GM18519 (cell line): ENCODE measurements around the gene HMG20B.
"Not testable (repeated sequence)": the region's sequence is repeated elsewhere in the genome, so short reads cannot be mapped to it uniquely, and the experiment has no call there.

Source experiments
- ATAC-seq: cut with Tn5 transposase; IDR thresholded peaks from one replicate; pipeline ENCODE4 v1.9.1; 2021; ENCODE audit warnings: mild to moderate bottlenecking, moderate library complexity; ENCODE audit not compliant: unreplicated experiment, low FRiP score

Gene HMG20B

DNA sequence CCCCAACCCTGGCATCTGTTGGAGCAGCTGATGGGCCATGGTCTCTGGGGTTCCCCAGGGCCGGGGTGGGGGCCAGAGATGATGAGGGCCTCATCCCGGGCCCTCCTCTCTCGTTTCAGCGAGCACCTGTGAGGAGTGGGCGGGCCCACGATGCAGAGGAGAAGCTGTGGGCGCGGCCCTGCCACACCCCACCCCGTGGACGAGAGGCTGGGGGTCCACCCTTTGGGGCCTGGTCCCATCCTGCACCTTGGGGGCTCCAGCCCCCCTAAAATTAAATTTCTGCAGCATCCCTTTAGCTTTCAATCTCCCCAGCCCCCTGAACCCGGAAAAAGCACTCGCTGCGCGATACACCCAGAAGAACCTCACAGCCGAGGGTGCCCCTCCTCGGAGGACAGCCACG is 5.6 kb downstream of the HMG20B start:
- ATAC-seq: no peak

DNA sequence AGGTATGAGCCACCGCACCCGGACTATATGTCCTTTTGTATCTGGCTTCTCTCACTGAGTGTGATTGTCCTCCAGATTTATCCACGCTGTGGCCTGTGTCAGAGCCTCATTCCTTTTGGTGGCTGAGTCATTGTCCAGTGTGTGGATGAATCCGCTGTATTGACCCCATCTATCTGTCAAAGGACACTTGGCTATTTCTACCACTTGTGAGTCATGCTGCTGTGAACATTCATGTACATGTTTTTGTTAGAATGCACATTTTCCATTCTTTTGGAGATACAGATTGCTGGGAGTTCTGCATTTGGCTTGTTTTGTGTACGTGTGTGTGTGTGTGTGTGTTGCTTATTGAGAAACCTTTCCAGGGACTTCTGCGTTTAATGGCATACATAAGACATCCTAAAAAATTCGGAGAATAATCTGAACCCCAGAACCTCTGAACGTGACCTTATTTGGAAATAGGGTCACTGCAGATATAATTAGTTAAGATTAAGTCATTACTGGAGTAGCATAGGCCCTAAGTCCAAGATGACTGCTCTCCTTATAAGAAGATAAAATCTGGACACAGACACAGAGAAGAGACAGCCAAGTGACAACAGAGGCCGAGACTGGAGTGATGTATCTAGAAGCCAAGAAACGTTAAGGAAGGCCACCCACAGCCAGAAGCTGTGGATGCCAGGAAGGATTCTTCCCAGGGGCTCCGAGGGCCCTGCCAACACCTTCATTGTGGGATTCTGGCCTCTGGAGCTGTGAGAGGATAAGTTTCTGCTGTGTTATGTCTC is 7.6 kb downstream of the HMG20B start:
- no peak for ATAC-seq

DNA sequence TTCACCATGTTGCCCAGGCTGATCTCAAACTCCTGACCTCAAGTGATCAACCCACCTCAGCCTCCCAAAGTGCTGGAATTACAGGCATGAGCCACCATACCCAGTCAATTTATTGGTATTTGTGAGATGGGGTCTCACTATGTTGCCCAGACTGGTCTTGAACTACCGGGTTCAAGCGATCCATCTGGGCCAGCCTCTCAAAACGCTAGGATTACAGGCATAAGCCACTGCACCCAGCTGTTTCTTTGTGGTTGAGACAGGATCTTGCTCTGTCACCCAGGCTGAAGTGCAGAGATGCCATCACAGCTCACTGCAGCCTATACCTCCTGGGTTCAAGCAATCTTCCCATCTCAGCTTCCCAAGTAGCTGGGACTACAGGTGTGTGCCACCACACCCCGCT is 9.0 kb downstream of the HMG20B start:
- not testable (repeated sequence) for ATAC-seq

DNA sequence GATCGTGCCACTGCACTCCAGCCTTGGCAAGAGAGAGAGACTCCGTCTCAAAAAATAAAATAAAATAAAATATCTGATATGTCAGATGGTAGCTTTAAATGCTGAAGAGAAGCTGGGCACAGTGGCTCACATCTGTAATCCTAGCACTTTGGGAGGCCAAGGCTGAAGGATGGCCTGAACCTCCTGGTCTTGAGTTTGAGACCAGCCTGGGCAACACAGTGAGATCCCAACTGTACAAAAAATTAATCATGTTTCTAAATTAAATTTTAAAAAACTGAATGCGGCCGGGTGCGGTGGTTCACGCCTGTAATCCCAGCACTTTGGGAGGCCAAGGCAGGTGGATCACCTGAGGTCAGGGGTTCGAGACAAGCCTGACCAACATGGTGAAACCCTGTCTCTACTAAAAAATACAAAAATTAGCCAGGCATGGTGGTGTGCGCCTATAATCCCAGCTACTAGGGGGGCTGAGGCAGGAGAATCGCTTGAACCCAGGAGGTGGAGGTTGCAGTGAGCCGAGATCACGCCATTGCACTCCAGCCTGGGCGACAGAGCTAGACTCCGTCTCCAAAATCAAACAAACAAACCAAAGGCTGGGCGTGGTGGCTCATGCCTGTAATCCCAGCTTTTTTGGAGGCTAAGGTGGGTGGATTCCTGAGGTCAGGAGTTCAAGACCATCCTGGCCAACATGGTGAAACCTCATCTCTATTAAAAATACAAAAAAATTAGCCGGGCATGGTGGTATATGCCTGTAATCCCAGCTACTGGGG is 11.5 kb downstream of the HMG20B start:
- ATAC-seq: not testable (repeated sequence)

DNA sequence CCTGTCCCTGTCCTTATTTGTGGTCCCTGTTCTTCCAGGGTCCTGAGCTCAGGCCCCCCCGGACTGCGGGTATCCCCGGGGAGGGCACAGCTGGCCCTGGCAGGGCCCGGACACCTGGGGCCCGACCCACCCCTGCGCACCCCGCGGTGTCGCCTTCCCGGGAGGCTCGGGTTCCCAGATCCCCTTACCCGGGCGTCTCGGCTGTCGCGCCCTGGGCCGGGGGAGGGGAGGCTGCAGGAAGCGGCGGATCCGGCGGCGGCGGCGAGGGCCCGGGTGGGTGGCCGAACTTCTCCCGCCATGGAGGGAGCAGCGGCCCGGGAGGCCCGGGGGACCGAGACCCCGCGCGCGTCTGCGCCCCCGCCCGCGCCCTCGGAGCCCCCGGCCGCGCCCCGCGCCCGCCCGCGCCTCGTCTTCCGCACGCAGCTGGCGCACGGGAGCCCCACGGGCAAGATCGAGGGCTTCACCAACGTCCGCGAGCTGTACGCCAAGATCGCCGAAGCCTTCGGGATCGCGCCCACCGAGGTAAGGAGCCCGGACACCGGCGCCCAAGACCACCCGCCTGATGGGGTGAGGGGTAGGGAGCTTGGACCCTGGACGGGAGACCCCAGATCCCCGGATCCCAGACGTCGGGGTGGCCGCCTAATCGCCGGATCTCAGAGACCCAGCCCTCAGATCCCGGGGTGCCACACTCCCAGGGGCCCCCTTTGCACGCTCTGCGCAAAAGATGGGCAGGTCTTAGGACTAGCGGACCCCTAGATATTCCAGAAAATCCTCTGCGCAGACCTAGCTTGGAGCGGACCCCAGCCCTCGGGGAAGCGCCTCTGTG is 12.8 kb downstream of the HMG20B start, which contains the start of gene GIPC3:
Gene GIPC3 (plus strand): TSS at position 178 of the 826 bp plus-strand sequence. CDS start 120 bp downstream, at position 298.
- ATAC-seq: no peak

DNA sequence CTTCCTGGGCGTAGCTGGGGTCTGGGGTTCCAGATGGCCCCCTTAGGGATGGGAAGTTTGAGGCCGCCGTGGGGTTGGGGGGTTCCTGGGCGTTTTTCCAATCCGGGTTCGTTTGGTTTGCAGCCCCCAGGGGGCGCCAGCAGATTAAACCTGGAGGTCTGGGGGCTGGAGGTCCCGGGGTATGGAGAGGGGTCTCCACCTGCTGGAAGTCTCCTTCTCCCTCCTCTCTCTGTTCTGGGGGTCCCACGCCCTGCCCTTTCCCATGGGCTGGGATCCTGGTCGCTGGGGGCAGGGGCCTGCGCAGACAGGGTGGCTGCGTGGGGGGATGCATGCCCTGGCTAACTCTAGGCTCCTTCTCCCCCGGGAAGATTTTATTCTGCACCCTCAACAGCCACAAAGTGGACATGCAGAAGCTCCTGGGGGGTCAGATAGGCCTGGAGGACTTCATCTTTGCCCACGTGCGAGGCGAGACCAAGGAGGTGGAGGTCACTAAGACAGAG is 13.4 kb downstream of the HMG20B start:
- ATAC-seq: no peak

DNA sequence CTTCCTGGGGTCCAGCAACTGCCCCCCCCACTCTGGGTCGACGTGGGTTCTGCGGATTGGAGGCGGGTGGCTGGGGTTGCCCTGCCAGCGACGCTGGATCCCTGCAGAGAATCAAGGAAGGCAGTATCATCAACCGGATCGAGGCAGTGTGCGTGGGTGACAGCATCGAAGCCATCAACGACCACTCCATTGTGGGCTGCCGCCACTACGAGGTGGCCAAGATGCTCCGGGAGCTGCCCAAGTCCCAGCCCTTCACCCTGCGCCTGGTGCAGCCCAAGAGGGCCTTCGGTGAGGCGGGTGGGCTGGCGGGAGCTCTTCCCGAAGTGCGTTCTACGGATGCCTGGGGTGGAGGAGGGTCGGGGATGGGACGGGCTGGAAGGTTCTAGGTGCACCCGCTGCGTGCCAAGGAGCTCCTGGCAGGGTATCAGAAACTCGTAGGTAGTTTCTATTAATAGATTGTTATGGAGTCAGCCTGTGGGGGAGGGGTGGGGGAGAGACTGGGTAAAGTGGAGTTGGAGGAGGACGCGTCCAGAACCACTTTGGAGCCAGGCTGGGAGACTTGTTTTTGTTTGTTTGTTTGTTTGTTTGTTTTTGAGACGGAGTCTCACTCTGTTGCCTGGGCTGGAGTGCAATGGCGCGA is 14.1 kb downstream of the HMG20B start:
- no peak for ATAC-seq

DNA sequence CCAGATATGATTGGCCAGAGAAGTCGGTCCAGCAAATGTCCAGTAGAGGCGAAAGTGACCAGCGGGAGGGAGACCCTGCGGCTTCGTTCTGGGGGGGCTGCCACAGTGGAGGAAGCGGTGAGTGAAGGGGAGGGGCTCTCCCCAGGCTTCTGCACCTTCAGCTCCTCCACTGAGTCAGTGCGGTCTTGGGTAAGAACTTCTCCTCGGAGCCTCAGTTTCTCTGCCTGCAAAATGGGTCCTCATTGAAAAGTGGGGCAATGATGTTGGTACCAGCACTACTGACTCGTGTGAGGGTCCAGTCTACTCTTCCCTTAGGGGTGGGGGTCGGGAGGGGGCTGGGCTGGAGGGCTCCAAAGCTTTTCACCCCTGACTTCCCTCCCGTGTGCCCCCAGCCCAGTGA is 16.7 kb downstream of the HMG20B start:
- no peak for ATAC-seq

DNA sequence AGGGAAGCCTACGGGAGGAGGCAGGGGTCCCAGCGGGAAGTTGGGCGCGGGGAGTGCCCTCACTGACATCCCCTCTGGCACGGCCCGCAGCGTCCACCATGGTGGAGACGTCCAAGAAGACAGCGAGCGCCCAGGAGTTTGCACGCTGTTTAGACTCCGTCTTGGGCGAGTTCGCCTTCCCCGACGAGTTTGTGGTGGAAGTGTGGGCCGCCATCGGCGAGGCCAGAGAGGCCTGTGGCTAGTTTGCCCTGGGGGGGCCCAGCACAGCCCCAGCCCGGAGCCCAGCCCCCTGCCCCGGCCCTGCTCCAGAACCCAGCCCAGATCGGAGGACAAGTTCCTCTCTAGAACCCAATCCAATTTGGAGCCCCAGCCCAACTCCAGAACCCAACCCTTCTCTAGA is 17.2 kb downstream of the HMG20B start:
- no peak for ATAC-seq

DNA sequence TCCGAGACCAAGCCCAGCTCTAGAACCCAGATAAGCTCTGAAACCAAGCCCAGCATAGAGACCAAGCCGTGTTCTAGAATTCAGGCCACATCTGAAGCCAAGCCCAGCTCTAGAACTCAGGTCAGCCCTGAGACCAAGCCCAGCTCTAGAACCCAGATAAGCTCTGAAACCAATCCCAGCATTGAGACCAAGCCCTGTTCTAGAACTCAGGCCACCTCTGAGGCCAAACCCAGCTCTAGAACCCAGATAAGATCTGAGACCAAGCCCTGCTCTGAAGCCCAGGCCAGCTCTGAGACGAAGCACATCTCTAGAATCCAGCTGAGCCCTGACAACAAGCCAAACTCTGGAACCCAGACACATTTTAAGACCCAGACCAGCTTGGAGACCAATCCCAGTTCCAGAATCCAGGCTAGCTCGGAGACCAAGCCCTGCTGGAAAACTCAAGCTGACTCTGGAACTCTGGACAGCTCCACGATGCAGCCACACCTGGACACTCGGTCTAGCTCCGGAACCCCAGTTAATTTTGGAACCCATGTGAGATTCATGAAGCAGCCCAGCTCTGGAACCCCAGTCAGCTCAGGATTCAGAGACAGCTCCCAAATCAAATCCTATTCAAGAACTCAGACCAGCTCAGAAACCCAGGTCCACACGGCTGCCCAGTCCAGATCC is 18.4 kb downstream of the HMG20B start:
- ATAC-seq: no peak

DNA sequence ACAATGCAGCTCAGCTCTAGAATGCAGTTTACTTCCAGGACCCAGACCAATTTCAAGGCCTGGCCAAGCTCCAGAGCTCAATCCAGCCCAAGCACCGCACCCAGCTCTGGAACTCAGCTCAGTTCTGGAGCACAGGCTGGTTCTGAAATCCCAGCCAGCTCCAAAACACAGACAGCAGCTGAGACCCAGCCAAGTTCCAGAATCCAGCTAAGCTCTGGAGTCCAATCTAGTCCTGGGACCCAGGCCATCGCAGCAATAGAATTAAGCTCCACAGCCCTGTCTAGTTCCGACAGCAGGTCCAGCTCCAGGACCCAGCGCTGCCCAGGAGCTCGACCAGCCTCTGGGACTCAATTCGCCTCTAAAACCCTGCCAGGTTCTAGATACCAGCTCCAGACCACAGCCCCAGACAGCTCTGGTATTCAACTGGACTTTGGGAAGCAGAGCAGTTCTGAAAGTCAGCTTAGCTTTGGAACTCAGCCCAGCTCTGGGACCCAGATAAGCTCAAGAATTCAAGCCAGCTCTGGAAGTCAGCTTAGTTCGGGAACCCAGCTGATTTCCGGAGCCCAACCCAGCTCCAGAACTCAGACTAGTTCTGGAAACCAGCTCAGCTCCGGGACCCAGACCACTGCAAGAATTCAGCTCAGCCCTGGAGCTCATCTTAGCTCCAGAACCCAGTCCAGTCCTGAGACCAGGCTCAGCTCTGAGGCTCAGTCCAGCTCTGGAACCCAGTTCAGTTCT is 19.3 kb downstream of the HMG20B start:
- ATAC-seq: no peak

DNA sequence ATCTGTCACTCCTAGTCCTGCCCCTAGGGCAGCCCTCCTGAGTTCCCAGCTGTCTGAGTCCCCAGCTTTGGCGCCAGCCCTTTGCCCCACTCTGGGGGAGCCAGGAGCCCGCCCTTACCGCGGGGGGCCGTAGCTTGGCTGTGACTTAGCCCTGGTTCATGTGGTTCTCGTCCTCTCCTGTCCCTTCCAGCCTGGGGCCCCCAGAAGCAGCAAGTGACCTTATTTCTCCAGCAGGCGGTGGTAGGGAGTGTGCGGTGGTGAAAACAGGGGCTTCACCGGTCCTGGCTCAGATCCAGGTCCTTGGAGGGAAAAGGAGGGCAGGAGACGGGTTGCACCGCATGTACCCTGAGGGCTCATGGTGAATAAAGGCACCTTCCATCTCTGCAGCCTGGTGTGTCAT is 20.4 kb downstream of the HMG20B start:
- ATAC-seq: no peak

DNA sequence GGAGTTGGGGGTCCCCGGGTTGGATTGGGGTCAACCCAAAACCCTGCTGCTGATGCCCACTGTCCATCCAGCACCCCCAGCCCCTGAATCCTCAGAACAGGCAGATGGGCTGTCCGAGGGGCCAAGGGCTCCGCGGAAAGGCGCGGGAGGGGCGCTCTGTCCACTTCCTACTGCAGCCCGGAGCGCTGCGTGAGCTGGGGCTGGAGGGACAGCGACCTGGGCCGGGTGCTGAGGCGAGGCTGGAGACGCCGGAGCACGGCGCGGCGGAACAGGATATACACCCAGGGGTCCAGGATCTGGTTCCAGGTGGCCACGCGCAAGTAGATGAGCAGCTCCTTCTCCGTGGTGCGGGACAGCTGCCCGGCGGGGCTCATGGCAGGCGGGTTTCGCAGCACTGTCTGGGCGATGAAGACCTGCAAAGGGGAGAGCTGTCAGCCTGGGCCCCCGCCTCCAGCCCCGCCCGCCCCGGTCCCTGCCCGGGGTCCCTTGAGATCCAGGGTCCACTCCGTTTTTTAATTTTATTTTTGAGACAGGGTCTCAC is 22.8 kb downstream of the HMG20B start:
- ATAC-seq: no peak

DNA sequence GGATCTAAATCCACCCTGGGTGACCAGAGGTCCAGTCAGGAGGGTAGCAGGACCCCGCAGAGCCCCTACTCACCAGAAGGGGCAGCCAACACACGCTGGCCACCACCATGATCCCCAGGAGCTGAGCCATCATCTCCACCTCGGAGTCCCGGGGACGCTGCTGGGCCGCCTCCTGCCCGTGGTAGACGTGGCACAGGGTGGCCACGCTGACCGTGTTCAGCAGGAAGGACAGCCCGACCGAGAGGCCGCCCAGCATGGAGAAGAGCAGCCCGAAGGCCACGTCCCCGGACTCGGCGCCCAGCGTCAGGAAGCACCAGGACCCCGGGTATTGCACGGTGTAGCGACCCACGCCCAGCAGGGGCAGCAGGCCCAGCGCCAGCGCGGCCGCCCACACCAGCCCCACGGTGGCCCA is 27.0 kb downstream of the HMG20B start:
- ATAC-seq: no peak

DNA sequence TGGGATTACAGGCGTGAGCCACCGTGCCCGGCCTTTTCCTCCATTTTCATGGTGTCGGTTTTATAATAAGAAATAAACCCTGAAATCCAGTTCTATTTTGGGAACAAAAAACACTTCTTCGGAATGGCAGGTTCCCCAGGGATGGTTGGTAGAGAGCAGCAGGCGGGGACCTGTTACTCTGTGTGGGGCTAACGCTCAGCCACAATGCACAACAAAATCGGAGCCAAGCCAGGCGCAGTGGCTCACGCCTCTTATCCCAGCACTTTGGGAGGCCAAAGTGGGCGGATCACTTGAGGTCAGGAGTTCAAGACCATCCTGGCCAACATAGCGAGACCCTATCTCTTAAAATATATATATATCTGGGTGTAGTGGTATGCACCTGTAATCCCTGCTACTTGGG is 28.3 kb downstream of the HMG20B start:
- no peak for ATAC-seq

DNA sequence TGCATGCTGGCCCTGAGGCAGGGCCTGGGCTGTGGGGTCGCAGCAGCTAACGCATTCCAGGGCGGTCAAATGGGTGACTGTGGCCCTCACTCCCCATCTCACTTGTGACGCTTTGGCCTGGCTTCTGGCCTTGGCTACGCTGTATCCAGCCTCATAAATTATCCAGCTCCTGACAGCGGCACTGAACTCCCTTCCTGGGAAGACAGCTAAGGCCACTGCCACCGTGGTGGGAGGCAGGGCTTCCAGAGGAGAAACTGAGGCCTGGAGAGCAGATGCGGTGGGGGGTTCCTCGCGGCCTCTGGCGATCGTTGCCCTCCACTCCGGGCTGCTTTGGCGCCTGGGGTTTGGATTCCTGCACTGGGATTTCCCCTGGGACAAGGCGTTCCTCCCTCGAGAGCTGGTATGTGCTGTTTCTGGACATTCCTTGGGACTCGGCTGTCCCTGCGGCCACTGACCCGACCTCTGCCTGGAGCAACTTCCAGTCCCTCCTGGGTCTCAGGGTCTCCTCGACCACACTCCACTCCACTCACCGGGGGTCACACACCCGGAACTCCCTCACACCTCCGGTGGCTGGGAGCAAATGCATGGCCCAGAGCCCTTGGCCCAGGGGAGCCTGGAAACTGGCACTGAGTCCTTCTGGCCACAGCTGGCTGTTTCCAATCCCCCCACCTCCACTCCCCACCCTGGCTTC is 30.5 kb downstream of the HMG20B start:
- no peak for ATAC-seq

DNA sequence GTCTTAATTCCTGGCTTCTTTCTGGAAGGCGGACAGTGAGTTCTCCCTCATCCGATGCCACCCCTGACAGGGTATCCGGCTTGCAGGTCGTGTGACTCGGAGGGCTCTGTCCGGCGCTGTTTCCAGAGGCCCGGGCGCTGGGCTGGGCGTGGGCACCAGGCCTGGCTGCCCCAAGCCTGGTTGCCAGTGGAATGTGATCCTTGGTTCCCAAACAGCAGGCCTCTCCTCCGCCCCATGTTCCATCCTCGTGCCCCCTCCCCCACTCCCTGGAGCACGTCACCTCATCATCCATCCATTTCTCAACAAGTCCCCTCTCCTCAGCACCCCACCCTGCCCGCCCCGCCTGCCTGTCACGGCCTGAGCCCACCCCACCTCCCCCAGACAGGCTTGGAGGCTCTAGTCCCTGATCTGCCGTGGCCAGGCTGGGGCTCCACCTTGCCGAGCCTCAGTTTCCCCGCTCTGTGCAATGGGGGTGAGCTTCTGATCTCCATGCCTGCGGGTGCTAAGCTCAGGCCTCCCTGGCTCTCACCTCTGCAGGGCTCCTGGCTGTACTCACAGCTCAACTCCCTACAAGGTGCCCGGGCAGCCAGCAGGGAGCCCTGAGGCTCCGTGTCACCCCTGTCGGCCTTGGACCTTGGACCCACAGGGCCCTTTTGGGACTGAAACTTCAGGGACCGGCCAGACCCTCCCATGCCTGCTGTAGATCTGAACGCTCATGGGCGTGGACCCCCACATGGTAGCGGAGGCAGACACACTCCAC is 31.7 kb downstream of the HMG20B start:
- ATAC-seq: no peak

DNA sequence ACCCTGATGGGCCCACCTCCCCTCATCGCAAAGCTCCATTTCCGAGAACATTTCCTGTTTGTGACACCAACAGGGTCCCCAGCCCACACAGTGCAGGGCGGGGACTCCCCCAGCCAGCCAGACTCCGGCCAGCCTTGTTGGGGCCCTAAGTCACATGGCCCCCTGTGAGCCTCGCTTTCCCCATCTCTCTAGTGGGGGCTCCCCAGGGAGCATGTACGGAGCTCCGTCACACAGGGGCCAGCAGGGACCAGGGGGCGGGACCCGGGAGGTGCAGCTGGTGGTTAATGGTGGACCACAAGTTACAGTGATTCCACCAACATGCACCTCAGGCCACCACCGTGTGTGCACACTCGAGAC is 32.2 kb downstream of the HMG20B start:
- no peak for ATAC-seq
